Liver (tissue), 3 donors: Measurements from ENCODE around the gene PSME3IP1.

Source experiments
- CTCF ChIP-seq: fragments of 150-350 bp; IDR thresholded peaks from 2 replicates; pipeline ENCODE4 v1.5.1; 2017; ENCODE audit warnings: improper control_type of control experiment, low read depth, low read length; ENCODE audit not compliant: missing input control
- GABPA ChIP-seq, 2 donors: IDR thresholded peaks in 1 of 2; conservative IDR thresholded peaks in 1 of 2; 2 replicates each; pipeline ENCODE4 v1.6.1; 2016; ENCODE audit warnings: antibody characterized with exemption in 2 of 2, mild to moderate bottlenecking in 1 of 2, moderate library complexity in 1 of 2
- REST ChIP-seq: IDR thresholded peaks from 2 replicates; pipeline ENCODE4 v1.6.1; 2016; ENCODE audit warnings: antibody characterized with exemption, mild to moderate bottlenecking
- donor health status: healthy.
- donor health status: healthy.

- TF ChIP-seq REST (no peak), CTCF (no peak), GABPA (IDR thresholded peaks at IDR 0.05 in 1 of 2, conservative IDR thresholded peaks at IDR 0.05 in 1 of 2) (no peak)
These were observed 37.2 kb upstream of the PSME3IP1 start for GRCh38 chr16:57223057-57223456.
